Myocyte (in vitro differentiated cells): ENCODE data around the gene PIGZ. TPM values are rescaled to one million over a fixed set of nuclear protein-coding genes. Genes with fewer than 3 reads are reported as not detected.
A peak's percentile ranks its signal among the peaks of the same experiment; 100 is the strongest.

Experiments
- DNase-seq: peaks from one replicate; pipeline ENCODE4 v3.0.0-alpha.2; 2012; ENCODE audit warnings: low read depth
- total RNA-seq: library from RNA; depleted of rRNA; stranded (reverse); fragments of >200 nt; gene quantifications from 2 replicates; pipeline ENCODE4 v1.2.3, GENCODE V29; 2014

The PIGZ gene
- total RNA-seq, 1 donor from 2014 or later, result 1.9 TPM

GRCh38 chr3:196985298-196985697 lies 16.7 kb upstream of the PIGZ start:
- no peak for DNase-seq

- no peak for DNase-seq
These were observed 14.6 kb upstream of the PIGZ start for GRCh38 chr3:196983186-196983585.

GRCh38 chr3:196981657-196982056 lies 13.0 kb upstream of the PIGZ start:
- DNase-seq, result no peak

- DNase-seq, result no peak
These were observed 10.9 kb upstream of the PIGZ start for GRCh38 chr3:196979545-196979944.

- DNase-seq, result no peak
These were observed 8.3 kb upstream of the PIGZ start for GRCh38 chr3:196976941-196977340.

- DNase-seq, result no peak
These were observed 6.7 kb upstream of the PIGZ start for GRCh38 chr3:196975349-196975748.

- DNase-seq, result no peak
These were observed 6.0 kb upstream of the PIGZ start for GRCh38 chr3:196974661-196975060.

- no peak for DNase-seq
These were observed 2.6 kb upstream of the PIGZ start for GRCh38 chr3:196971094-196971698.

- no peak for DNase-seq
These were observed 2.0 kb upstream of the PIGZ start for GRCh38 chr3:196970547-196971093.

GRCh38 chr3:196969660-196970546 lies 1.3 kb upstream of the PIGZ start:
- DNase-seq, result peak; percentile 54

- no peak for DNase-seq
These were observed 564 bp upstream of the PIGZ start for GRCh38 chr3:196969134-196969659.

GRCh38 chr3:196967412-196968232 lies 1.0 kb downstream of the PIGZ start:
- DNase-seq, result no peak

- no peak for DNase-seq
These were observed 1.9 kb downstream of the PIGZ start for GRCh38 chr3:196966526-196967401.

- no peak for DNase-seq
These were observed 2.8 kb downstream of the PIGZ start for GRCh38 chr3:196965804-196966173.

- DNase-seq, result no peak
These were observed 3.4 kb downstream of the PIGZ start for GRCh38 chr3:196965112-196965803.

GRCh38 chr3:196963631-196963953 lies 5.0 kb downstream of the PIGZ start:
- DNase-seq, result no peak

- DNase-seq, result no peak
These were observed 5.6 kb downstream of the PIGZ start for GRCh38 chr3:196962930-196963630.

- DNase-seq, result no peak
These were observed 6.3 kb downstream of the PIGZ start for GRCh38 chr3:196962108-196962929.
